GM18520 (cell line): ENCODE data around the gene ZPBP.
"Not testable (repeated sequence)": the region's sequence is repeated elsewhere in the genome, so short reads cannot be mapped to it uniquely, and the experiment has no call there.

Experiments used
- ATAC-seq: cut with Tn5 transposase; IDR thresholded peaks from one replicate; pipeline ENCODE4 v1.9.1; 2021; ENCODE audit not compliant: unreplicated experiment

Gene ZPBP

GRCh38 chr7:50041165-50041564 is 51.9 kb downstream of the ZPBP start:
- ATAC-seq: not testable (repeated sequence)

GRCh38 chr7:50037086-50037485 is 56.0 kb downstream of the ZPBP start:
- no peak for ATAC-seq

- ATAC-seq: no peak
These were observed 70.1 kb downstream of the ZPBP start for GRCh38 chr7:50022991-50023390.

DNA sequence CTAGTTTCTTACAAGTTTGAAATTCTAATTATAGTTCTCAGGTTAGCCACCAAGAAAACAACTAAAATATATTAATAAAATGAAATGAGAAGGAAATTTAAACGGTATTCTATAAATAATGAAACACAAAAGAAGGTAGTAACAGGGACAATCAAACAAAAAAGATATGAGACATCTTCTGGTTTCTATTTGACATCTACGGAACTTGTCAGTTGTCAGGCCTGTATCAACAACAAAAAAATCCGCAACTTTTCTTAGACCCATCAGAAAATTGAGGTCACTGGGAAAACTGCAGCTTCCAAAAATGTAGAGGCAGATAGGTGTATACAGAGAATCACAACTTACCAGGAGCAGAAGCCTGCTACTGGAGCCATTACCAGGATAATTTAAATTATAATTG is 70.6 kb downstream of the ZPBP start:
- no peak for ATAC-seq

DNA sequence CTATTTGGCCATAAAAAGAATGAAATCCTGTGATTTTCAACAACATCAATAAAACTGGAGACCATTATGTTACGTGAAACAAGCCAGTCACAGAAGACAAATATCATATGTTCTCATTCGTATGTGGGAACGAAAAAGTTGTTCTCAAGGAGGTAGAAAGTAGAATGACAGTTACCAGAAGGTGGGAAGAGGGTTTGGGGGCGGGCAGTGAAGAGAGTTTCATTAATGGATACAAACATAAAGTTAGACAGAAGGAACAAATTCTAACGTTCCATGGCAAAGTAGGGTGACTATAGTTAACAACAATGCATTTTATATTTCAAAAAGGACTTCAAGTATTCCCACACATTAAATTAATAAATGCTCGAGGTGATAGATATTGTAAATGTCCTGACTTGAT is 97.4 kb downstream of the ZPBP start:
- no peak for ATAC-seq

DNA sequence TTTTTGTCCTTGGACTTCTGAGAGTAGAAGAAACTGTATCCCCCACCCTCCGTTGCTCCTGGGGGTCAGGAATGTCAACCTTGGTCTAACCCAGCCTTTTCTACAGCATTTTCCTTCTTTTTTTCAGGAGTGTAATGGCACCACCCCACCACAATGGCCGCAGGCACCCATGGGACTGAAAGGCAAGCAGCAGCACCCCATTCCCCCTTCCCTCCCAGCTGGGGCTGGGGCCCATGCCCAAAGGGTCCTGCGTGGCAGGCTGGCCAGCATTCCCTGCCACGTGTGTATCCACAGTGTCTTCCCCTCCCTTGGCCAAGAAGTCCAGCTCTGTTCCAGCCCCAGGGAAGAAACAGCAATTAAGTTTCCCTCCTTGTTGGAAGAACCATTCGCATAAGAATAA is 106.9 kb downstream of the ZPBP start:
- ATAC-seq: no peak

- no peak for ATAC-seq
These were observed 112.6 kb downstream of the ZPBP start for GRCh38 chr7:49980465-49980864.

DNA sequence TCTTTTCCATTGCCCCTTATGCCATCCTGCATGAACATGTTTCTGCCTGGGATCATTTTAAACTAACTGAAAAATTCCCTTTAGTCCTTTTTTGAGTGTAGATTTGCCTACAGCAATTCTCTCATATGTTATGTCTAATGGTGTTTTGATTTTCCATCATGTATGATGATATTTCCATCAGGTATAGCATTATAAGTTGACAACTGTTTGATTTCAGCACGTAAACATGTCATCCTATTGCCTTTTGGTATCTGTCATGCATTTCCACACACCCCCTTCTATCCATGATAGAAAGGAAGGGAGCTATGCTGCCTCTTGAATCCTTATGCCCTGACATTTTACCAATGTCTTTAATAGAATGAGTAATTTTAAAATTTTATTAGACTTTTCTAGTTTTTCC is 116.8 kb downstream of the ZPBP start:
- no peak for ATAC-seq

GRCh38 chr7:49974035-49974434 is 119.0 kb downstream of the ZPBP start:
- ATAC-seq: no peak

DNA sequence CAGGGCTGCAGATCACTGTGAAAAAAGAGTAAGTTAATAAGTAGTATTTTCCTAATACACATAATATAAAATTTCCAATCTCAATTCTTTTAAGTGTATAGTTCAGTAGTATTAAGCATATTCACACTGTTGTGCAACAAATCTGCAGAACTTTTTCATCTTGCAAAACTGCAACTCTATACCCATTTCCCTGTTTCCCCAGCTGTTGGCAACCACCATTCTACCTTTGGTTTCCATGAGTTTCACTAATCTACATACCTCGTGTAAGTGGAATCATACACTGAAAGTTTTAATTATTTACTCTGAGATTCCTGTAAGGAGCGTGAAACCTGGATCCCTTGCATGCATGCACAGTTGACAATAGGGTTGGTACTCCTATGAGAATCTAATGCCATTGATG is 155.4 kb downstream of the ZPBP start:
- ATAC-seq: no peak

DNA sequence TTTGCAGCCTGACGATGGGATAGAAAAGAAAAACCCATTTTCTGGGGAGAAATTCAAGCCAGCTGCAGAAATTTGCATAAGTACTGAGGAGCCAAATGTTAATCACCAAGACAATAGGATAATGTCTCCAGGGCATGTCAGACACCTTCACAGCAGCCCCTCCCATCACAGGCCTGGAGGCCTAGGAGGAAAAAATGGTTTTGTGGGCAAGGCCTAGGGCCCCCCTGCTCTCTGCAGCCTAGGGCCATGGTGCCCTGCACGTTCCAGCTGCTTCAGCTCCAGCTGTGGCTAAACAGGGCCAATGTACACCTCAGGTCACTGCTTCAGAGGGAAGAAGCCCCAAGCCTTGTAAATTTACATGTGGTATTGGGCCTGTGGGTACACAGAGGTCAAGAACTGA is 161.4 kb downstream of the ZPBP start:
- ATAC-seq: no peak

DNA sequence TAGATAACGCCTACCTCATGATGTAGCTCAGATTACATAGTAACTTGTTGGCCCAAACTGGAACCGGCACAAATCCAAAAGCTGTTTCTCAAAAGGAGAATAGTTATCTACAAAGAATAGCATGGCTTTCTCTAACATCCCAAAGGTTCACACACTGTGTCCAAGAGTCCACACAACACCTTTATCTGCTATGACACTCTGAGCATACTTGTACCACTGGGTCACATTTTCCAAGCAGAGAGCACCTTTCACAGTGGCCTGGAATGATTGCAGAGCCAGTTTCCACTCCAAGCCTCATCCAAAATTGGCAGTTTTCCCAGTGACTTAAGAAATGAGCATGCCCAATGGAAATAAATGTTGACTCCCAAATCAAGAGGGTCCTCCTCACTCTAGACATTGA is 164.3 kb downstream of the ZPBP start:
- ATAC-seq: no peak

DNA sequence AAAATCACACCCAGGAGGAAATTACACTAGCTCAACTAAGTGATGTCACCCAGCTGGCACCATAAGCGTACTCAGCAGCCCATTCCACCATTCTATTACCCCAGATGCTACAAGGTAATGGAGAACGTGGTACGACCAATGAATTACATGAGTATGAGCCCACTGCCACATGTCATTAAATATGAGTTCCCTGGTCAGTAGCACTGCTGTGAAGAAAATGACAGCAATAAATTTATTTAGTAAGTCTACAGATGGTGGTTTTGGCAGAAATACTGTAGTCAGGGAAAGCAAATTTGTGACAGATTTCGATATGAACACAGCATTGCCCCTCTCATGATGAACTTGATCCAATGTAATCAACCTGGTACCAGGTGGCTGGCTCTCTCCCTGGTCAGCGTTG is 165.4 kb downstream of the ZPBP start:
- no peak for ATAC-seq

DNA sequence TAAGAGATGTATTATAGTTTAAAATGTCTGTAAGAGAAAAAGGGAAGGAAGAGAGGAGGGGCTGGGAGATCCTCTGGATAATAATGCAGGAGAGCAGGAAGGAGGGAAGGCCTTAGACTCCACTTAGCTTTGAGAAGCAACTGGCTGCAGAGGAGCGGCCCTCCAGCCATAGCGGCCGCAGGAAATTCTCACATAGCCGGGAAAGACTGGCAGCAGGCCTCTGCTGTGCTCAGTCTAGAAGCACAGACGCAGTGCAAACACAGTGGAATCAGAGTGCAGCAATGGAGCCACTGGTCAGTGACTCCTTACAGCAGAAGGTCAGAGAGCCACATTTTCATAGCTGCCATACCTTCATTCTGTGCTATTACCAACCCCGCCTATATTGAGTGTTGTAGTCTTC is 166.3 kb downstream of the ZPBP start:
- ATAC-seq: no peak

DNA sequence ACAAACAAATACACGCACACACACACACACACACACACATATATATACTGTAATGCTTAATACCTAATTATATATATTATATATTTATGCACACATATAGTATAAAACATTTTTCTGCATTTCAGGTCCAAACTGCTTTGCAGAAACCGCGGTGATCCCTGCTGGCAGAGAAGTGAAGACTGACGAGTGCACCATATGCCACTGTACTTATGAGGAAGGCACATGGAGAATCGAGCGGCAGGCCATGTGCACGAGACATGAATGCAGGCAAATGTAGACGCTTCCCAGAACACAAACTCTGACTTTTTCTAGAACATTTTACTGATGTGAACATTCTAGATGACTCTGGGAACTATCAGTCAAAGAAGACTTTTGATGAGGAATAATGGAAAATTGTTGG is 181.1 kb downstream of the ZPBP start:
- ATAC-seq: no peak

- ATAC-seq: no peak
These were observed 198.5 kb downstream of the ZPBP start for GRCh38 chr7:49894543-49894942.

- no peak for ATAC-seq
These were observed 199.9 kb downstream of the ZPBP start for GRCh38 chr7:49893131-49893530.

GRCh38 chr7:49892481-49892880 is 200.6 kb downstream of the ZPBP start:
- ATAC-seq: no peak
